ENCODE measurements around the gene ATP2A2. TPM values are rescaled to one million over a fixed set of nuclear protein-coding genes. Genes with fewer than 3 reads are reported as not detected.

The ATP2A2 gene
- polyA plus RNA-seq, 1 experiment: 267 TPM

DNA sequence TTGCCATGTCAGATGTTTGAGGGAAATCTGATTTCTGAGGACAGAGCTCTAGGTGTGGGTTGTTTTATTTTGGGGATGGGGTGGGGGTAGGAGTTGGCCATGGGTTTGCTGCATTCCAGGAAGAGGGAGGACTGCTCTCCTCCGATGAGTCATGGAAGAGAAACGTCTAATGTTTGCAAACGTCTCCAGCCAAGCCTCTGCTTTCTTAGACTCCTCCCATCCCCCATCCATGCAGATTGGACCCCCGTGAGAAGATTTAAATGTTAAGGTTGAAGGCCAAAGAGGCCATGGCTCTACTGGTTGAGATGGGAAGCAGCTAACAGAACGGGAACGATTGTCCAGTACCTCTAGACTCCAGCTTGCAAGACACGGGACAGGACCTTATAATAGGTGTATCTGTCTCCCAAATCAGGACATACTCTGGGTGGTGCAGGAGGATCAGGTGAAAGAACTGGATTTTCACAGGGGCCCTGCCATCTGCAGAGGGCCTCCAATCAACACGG, 11.4 kb upstream of the ATP2A2 start:
- ChIA-PET POLR2A (interaction anchor here (0.5 to 0.6 kb wide), 2 partner anchors 9 to 17 kb away, joined by 5 to 6 read pairs; no protein-coding TSS in a partner anchor), CTCF (interaction anchor here (0.6 to 1.5 kb wide), 6 partner anchors 11 to 828 kb away, joined by 3 to 4 read pairs (median 3); no protein-coding TSS in a partner anchor)
- TF ChIP-seq, protein P1, sequence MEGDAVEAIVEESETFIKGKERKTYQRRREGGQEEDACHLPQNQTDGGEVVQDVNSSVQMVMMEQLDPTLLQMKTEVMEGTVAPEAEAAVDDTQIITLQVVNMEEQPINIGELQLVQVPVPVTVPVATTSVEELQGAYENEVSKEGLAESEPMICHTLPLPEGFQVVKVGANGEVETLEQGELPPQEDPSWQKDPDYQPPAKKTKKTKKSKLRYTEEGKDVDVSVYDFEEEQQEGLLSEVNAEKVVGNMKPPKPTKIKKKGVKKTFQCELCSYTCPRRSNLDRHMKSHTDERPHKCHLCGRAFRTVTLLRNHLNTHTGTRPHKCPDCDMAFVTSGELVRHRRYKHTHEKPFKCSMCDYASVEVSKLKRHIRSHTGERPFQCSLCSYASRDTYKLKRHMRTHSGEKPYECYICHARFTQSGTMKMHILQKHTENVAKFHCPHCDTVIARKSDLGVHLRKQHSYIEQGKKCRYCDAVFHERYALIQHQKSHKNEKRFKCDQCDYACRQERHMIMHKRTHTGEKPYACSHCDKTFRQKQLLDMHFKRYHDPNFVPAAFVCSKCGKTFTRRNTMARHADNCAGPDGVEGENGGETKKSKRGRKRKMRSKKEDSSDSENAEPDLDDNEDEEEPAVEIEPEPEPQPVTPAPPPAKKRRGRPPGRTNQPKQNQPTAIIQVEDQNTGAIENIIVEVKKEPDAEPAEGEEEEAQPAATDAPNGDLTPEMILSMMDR (IDR thresholded peaks at IDR 0.05; ENCODE audit: insufficient read depth, low read depth, low read length): no peak
- DNase-seq (ENCODE audit: low read depth): no peak
- Histone ChIP-seq H3K27me3 (ENCODE audit: control insufficient read depth, insufficient read depth, low read length) (no peaks in the 10 kb centered on the region), H3K4me3 (ENCODE audit: low read depth, low read length) (no peak overlapping the region), H3K36me3 (ENCODE audit: control insufficient read depth, insufficient read depth, low read length) (no peaks in the 10 kb centered on the region; the same call in 1 of the 2 replicates)

DNA sequence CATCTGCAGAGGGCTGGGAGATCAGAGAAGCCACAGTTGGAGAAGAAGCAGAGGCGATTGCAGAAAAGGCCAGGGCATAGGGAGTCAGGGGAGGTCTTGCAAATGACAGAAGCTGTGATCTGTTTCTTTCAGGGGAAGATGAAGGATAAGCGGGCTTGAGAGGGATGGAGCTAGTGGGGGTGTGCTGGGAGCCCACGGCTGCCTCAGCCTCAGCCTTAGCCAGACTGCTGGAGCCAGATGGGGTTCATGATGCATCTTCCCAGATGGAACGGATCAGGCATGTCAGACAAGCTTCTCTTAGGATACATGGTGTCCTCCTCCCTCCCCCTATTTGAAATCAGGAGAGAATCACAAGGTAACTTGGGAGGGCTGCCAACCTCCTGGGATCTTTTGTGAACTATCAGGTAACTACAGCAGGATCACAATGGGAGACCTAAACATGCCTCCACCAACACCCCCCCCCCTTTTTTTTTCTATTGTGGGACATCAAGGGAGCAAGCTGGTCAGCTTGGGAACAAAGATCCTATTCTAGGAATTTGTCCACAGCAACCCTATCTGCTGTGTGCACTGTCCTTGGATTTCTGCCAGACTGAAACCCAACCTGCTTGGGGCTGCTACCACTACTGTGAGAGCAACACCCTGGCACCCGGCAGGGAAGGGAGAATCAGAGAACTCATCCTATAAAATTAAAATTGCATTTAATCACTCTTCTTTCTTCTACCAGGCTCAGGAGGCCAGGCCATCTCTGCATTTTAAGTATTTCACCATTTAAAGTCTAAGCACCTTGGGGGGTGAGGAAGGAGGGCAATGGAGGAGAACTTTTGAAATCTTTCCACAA, 10.7 kb upstream of the ATP2A2 start:
- Histone ChIP-seq H3K36me3 (ENCODE audit: control insufficient read depth, insufficient read depth, low read length) (no peaks in the 10 kb centered on the region; the same call in 1 of the 2 replicates), H3K27me3 (ENCODE audit: control insufficient read depth, insufficient read depth, low read length) (no peaks in the 10 kb centered on the region), H3K4me3 (ENCODE audit: low read depth, low read length) (no peak overlapping the region)
- no peak for DNase-seq (ENCODE audit: low read depth)
- POLR2A ChIA-PET: interaction anchor here (0.6 kb wide), 1 partner anchor 47 kb away, joined by 3 read pairs; no protein-coding TSS in a partner anchor
- TF ChIP-seq, protein P1 (IDR thresholded peaks at IDR 0.05; ENCODE audit: insufficient read depth, low read depth, low read length): no peak
- CTCF ChIA-PET: interaction anchor here (0.6 to 1.5 kb wide), 4 partner anchors 10 to 829 kb away, joined by 3 to 4 read pairs (median 3); no protein-coding TSS in a partner anchor

DNA sequence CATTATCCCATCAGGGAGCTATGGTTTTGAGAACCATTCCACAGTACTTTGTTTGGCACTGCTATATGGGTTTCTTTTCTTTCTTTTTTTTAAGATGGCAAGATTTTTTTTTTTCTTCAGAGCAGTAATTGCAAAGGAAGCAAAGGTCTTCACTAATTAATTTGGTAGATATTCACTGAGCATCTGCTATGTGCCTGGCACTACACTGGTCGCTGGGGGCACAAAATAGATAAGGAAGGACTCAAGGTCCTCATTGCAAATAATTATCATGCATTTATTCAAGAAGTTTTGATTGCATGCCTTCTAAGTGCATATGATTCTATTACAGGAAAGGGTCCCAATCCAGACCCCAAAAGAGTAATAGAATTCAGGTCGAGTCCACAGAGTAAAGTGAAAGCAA, 10.0 kb upstream of the ATP2A2 start:
- no peaks in the 10 kb centered on the region; the same call in 1 of the 2 replicates for H3K36me3 ChIP-seq (ENCODE audit: control insufficient read depth, insufficient read depth, low read length)
- no peak for DNase-seq (ENCODE audit: low read depth)
- no peak overlapping the region for H3K4me3 ChIP-seq (ENCODE audit: low read depth, low read length)
- no peaks in the 10 kb centered on the region for H3K27me3 ChIP-seq (ENCODE audit: control insufficient read depth, insufficient read depth, low read length)
- ChIA-PET CTCF (no interaction called here), POLR2A (interaction anchor here (0.6 kb wide), 1 partner anchor 48 kb away, joined by 3 read pairs; no protein-coding TSS in a partner anchor)
- TF ChIP-seq, protein P1 (IDR thresholded peaks at IDR 0.05; ENCODE audit: insufficient read depth, low read depth, low read length): no peak

DNA sequence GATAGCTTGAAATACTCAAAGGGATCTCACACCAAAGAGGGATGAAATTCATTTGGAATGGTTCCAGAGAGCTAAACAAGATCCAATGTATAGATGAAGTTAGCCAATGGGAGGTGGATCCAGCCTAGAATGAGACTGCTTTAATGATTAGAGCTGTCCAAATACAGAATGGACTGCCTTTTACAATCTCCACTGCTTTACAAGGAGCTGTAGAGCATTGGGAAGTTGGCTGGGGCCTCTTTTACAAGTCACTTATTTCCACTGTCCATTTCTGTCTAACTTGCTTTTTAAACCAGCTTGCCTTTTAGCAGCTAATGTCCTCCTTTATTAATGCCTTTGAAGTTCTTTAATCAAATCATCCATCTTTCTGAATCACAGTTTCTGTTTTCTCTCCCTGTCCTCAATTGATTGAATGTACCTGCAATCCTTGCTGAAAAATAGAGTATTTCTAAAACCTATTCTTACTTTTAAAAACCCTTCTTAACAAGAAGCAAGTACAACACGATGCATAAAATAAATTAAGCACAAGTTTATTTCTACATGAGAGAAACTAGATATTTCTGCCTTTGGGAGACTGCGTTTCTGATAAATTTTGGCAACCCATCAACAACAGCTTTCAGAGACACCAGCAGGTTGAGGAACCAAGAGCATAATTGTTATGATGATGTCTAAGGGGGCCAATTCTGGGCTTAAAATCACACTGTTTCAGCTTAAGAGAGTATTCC, 3.4 kb upstream of the ATP2A2 start:
- Histone ChIP-seq H3K27me3 (ENCODE audit: control insufficient read depth, insufficient read depth, low read length) (no peaks in the 10 kb centered on the region), H3K36me3 (ENCODE audit: control insufficient read depth, insufficient read depth, low read length) (no peaks in the 10 kb centered on the region; the same call in 1 of the 2 replicates), H3K4me3 (ENCODE audit: low read depth, low read length) (no peak overlapping the region)
- TF ChIP-seq, protein P1 (IDR thresholded peaks at IDR 0.05; ENCODE audit: insufficient read depth, low read depth, low read length): no peak
- CTCF ChIA-PET: interaction anchor here (0.5 to 1.2 kb wide), 3 partner anchors 155 to 176 kb away, joined by 3 to 4 read pairs (median 4); partner anchors contain the start of gene ARPC3
- no peak for DNase-seq (ENCODE audit: low read depth)
- POLR2A ChIA-PET: no interaction called here

DNA sequence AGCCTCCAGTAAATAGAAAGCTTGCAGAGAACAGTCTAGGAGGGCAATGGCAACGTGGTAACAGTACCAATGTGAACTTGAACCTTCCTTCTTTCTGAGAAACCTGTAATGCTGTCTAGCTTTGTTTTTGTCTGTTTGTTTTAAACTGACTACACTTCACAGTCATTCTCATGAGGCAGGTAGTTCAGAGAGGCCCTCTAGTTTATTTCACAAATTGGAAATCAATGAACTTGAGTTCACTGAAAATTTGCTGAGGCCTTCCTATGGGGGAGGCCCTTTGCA, 2.9 kb upstream of the ATP2A2 start:
- POLR2A ChIA-PET: no interaction called here
- no peak for DNase-seq (ENCODE audit: low read depth)
- CTCF ChIA-PET: interaction anchor here (0.5 to 1.2 kb wide), 3 partner anchors 155 to 177 kb away, joined by 3 to 4 read pairs (median 4); partner anchors contain the start of gene ARPC3
- no peaks in the 10 kb centered on the region for H3K36me3 ChIP-seq (ENCODE audit: control insufficient read depth, insufficient read depth, low read length)
- TF ChIP-seq, protein P1 (IDR thresholded peaks at IDR 0.05; ENCODE audit: insufficient read depth, low read depth, low read length): no peak
- no peak overlapping the region for H3K4me3 ChIP-seq (ENCODE audit: low read depth, low read length)
- H3K27me3 ChIP-seq (ENCODE audit: control insufficient read depth, insufficient read depth, low read length): no peaks in the 10 kb centered on the region

Data from BJ (cell line).